Epithelial cell of prostate (primary cell): ENCODE data around the gene GBE1.
A peak's percentile ranks its signal among the peaks of the same experiment; 100 is the strongest.
"Not testable (repeated sequence)": the region's sequence is repeated elsewhere in the genome, so short reads cannot be mapped to it uniquely, and the experiment has no call there.

Experiments
- DNase-seq: peaks from one replicate; pipeline ENCODE4 v3.0.0-alpha.2; 2011; ENCODE audit warnings: low read depth, low spot score
- H3K27ac ChIP-seq: fragments of 450-650 bp; 2 replicates; pipeline ENCODE4 v1.5.1; 2017; ENCODE audit warnings: mild to moderate bottlenecking

The GBE1 gene

DNA sequence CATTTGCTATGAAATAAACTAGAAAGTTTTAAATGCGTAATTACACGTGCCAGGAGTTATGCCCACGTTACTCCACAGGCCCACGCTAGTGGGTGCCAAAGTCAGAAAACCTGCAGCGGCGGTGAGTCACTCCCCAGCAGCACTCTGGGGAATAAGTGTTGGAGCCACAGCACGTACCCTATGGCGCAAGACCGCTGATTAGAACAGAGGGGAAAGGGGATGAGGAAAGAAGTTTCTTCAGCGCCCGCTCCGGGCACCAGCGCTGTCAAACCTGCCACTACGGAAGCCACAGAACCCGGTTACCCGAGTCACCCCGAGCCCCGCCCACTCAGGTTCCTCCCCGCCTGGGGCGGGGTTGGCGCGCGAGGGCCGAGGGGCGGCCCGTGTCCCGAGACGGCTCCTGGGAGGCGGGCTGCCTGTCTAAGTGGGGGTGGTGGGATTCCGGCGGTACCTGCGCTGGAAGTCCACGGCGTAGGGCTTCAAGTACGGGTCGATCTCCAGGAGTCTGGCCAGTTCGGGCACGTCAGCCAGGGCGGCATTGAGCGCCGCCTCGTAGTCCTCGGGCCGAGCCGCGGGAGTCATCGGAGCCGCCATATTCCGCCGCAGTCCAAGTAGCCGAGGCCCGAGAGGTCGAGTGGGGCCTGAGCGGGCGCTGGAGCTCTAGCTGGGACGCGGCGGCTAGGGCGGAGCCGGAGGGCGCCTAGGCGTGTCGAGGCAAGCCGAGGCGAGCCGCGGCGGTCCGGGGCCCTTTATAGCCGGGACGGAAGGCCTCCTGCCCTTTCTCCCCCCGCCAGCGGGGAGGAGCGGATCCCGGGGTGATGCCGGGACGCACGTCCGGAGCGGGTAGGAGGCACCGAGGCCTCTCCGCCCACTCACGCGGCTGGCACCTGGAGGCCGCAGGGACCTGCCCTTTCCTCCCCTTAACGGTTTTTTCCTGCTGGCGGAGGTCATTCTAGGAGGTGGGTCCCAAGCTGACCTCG lies at the start of gene GBE1:
Gene GBE1, minus strand, starts transcription at position 722 of the 980 bp plus-strand sequence. Its CDS starts 128 bp downstream, at position 594.
- peak within 1 kb of the TSS; percentile 99 for H3K27ac ChIP-seq
- peak; percentile 82 for DNase-seq

GRCh38 chr3:81808900-81809299 lies 47.5 kb upstream of the GBE1 start:
- H3K27ac ChIP-seq, result no peak overlapping the region
- DNase-seq, result no peak

GRCh38 chr3:81799403-81799802 lies 38.0 kb upstream of the GBE1 start:
- no peak for DNase-seq
- no peak overlapping the region for H3K27ac ChIP-seq

DNA sequence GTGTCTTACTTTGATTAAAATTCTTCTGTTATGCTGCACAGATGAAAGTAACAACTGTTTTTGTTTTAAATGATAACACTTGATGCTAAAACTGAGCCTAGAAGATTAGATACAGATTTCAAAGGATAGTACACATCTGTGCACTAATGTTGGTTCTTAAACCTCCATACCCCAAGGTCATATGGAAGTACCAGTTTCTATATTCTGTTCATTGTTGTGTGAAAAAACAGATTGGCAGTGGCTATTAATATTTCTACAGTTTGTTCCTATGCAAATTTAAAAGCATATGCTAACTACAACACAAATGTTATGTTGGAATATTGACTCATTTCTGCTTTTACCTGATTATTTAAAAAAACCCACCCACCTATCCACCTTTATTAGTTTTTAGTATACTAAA lies 32.0 kb upstream of the GBE1 start:
- no peak overlapping the region for H3K27ac ChIP-seq
- DNase-seq, result no peak

DNA sequence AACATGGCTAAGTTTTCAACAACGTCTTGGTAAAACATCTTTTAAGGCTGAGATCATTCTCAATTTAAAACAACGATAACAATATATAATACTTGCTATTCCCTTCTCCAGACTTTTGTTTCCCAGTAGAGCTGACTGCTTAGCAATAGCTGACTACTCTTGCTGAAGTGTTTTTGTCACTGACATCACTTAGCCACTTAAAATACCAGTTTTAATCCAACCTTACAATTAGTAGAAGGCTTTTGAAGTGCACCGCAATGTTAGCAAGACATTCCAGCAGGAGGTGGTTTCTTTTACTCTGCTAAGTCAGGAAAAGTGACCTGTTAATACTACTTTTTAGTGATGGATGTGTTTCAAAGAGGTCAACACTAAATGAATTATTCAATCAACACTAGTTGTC lies 28.7 kb upstream of the GBE1 start:
- DNase-seq, result no peak
- H3K27ac ChIP-seq, result no peak overlapping the region

DNA sequence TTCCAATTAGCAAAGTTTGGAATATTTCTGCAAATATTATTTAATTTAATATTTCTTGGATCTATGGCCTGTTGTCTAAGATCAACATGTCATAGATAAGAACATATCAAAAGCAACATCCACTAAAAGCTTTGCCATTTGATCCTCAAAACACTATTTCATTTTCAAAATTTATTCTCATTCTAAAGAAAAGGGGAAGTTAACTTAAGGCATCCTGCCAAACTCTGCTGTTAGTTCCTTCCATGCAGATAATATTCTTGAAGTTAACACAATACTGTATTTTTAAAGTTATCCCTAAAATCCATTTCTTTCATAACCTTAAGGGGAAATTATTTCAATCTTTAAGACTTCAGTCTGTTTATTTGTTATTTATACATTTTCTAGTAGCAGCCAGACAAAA lies 28.2 kb upstream of the GBE1 start:
- DNase-seq, result no peak
- no peak overlapping the region for H3K27ac ChIP-seq

- no peak overlapping the region for H3K27ac ChIP-seq
Observed at GRCh38 chr3:81788610-81789009, 27.2 kb upstream of the GBE1 start.

DNA sequence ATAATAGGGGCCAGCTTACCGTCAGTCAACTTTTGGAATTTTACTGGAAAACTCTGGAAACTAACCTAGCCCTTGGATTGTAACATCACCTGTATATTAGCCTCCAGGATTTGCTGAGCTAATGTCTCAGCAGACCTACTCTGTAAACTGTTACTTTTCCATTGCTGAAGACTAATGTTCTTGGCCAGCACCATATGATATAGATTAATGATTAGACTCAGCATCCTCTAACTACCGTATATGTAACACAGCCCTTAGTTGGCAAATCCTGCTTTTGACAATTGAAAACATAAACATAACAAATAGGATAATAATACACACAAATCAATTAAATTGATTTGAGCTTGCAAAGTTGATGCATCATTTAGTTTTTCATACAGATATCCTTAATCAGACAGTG lies 26.6 kb upstream of the GBE1 start:
- no peak overlapping the region for H3K27ac ChIP-seq
- DNase-seq, result no peak

More at GRCh38 chr3:81788610-81789009, 27.2 kb upstream of the GBE1 start:
- no peak for DNase-seq

GRCh38 chr3:81782585-81782984 lies 21.1 kb upstream of the GBE1 start:
- no peak for DNase-seq
- H3K27ac ChIP-seq, result no peak overlapping the region

DNA sequence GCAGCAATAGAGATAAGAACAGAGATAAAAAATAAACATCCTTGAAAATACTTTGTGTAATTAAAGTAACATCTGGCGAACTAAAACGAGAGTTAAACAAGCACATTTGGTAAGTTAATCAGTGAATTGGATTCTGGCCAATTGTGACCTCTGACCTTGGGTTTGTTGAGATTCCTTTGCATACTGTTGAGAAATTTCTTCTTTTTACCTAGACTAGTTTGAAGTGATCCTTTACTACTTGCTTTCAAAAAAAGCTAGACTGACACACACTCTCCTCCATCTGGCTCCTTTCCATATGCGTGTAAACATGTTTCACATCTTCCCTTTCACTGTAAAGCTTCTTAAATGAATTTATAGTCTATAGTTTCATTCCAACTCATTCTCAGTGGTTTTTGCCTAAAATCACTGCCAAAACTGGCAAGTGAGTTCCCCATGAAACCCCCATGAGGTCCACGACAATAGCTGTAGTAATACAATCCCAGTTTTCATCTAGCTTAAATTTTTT lies 17.3 kb upstream of the GBE1 start:
- no peak overlapping the region for H3K27ac ChIP-seq
- DNase-seq, result no peak

DNA sequence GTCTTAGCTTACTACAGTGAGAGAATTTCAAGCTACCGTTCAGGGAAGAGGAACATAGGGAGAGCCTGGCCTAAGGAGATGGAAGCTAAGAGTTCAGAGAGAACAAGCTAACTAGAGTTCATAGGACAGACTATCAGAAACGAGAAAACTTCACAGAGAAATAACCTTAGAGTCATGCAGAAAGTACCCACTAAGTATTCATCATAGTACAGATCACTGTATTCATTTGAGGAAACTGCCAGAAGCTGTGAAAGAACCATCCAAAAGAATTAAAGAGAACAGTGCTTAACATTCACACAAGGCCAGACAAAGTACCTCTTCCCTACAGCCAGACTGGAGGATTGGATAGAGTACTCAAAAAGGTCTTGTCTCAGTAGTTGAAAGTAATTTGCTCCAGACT lies 15.2 kb upstream of the GBE1 start:
- DNase-seq, result no peak

GRCh38 chr3:81770710-81771109 lies 9.3 kb upstream of the GBE1 start:
- no peak for DNase-seq
- H3K27ac ChIP-seq, result no peak overlapping the region

More for the DNA sequence above, 15.2 kb upstream of the GBE1 start:
- H3K27ac ChIP-seq, result no peak overlapping the region

GRCh38 chr3:81769299-81769698 lies 7.9 kb upstream of the GBE1 start:
- no peak for DNase-seq
- H3K27ac ChIP-seq, result no peak overlapping the region

DNA sequence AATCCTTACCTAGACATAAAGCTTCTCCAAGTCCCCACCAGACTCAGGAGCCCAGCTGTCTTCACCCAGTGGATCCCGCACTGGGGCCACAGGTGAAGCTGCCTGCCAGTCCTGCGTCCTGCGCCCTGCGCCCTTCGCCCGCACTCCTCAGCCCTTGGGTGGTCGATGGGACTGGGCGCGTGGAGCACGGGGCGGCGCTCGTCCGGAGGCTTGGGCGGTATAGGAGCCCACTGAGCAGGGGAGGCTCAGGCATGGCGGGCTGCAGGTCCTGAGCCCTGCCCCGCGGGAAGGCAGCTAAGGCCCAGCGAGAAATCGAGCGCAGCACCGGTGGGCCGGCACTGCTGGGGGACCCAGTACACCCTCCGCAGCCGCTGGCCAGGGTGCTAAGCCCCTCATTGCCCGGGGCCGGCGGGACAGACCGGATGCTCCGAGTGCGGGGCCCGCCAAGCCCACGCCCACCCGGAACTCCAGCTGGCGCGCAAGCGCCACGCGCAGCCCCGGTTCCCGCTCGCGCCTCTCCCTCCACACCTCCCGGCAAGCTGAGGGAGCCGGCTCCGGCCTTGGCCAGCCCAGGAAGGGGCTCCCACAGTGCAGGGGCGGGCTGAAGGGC lies 5.9 kb upstream of the GBE1 start:
- H3K27ac ChIP-seq, result not testable (repeated sequence)

DNA sequence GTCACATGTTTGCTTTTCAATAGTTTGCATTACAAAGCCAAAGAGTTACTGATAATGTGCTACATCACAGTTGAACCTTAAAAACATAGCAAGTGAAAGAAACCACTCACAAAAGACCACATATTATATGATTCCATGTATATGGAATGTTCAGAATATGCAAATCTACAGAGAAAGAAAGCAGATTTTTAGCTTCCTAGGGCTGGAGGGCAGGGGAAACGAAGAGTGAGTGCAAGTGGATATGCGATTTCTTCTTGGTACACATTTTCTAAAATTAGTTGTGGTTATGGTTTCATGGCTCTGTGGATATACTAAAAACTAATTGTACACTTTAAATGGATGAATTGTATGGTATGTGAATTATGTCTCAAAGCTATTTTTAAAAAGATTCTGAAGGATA lies 4.0 kb upstream of the GBE1 start:
- DNase-seq, result no peak
- no peak overlapping the region for H3K27ac ChIP-seq

More for the DNA sequence above, 5.9 kb upstream of the GBE1 start:
- DNase-seq, result not testable (repeated sequence)

GRCh38 chr3:81764665-81765064 lies 3.2 kb upstream of the GBE1 start:
- no peak for DNase-seq
- H3K27ac ChIP-seq, result peak overlapping the region; percentile 42

DNA sequence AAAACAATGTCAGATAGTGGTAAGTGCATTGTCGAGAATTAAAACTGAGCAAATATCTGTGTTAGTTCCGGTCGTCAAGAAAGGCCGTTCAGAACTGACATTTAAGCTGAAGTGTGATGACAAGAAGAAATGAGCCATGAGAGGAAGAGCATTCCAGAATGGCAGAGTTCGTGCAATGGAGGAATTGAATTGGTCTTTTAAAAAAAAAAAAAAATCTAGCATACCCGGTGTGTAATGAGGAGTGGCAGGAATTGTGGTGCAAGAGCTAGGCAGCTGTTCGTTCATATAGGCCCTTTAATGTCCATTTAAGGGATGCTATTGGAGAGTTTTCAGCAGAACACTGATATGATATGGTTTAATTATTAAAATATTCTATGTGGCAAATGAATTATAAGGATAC lies 2.6 kb upstream of the GBE1 start:
- peak overlapping the region; percentile 42 for H3K27ac ChIP-seq
- DNase-seq, result no peak

- no peak overlapping the region for H3K27ac ChIP-seq
Observed at GRCh38 chr3:81763001-81763400, 1.6 kb upstream of the GBE1 start.

DNA sequence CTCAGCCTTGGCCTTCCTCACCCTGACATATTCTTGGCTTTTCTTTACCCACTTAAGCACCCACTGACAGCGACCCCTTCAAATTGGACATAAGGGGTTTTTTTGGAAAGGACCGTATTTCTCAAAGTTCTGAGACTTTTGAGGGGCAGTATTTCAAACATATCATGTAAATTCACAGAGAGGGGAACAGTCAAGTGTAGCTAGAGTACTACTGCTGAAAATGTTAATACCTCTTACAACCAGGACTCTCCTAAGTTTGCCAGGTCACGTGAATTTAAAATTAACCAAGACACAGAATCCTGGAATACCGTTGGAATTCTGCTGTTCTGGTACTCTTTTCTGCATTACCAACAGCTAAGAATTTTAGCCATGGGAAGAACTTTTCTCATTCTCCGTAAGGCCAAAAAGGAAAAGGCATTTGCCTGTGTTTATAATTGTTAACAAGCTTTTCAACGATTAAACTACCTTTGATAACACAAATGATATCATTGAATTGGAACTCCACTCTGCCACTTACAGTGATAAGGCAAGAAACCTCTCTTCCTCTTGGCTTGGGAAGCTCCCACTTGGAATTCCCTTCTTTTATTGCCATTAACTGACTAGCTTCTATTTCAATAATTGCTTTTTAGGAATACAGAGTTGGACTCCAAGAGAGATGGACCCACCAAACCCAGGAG lies 597 bp upstream of the GBE1 start:
- no peak for DNase-seq

More at GRCh38 chr3:81763001-81763400, 1.6 kb upstream of the GBE1 start:
- no peak for DNase-seq

GRCh38 chr3:81760215-81760614 lies 1.2 kb downstream of the GBE1 start:
- DNase-seq, result no peak
- peak overlapping the region; percentile 99 for H3K27ac ChIP-seq

More for the DNA sequence above, 597 bp upstream of the GBE1 start:
- peak overlapping the region; percentile 99 for H3K27ac ChIP-seq

DNA sequence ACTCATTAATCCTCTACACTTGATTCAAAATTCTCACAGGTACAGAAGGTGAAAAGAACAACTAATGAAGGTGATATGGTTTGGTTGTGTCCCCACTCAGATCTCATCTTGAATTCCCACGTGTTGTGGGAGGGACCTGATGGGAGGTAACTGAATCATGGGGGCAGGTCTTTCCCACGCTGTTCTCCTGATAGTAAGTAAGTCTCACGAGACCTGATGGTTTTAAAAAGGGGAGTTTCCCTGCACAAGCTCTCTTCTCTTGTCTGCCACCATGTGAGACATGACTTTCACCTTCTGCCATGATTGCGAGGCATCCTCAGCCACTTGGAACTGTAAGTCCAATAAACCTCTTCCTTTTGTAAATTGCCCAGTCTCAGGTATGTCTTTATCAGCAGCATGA lies 2.7 kb downstream of the GBE1 start:
- H3K27ac ChIP-seq, DNase-seq: not testable (repeated sequence)
